ENCODE measurements around the gene GRB7. TPM values are rescaled to one million over a fixed set of nuclear protein-coding genes. Genes with fewer than 3 reads are reported as not detected.
A peak's percentile ranks its signal among the peaks of the same experiment; 100 is the strongest.
"Not testable (repeated sequence)": the region's sequence is repeated elsewhere in the genome, so short reads cannot be mapped to it uniquely, and the experiment has no call there.

Gene GRB7
- polyA plus RNA-seq (ENCODE audit: insufficient read length in 3 of 3) = 10 to 100 TPM; 38.0 to 56.5 (median 53.2) TPM
- long read RNA-seq, donor 1, partial matches to known transcripts = 0 of 3 reads
- long read RNA-seq, donor 1, other reads (novel, unspliced or antisense) = 0 of 3 reads
- long read RNA-seq, donor 2, transcript GRB7-204 (15 exons, 2,093 nt) = major isoform, 5 of 7 reads
- long read RNA-seq, donor 2, partial matches to known transcripts = 0 of 7 reads
- long read RNA-seq, donor 2, other reads (novel, unspliced or antisense) = 0 of 7 reads
- long read RNA-seq, donor 3, partial matches to known transcripts = 0 of 6 reads
- long read RNA-seq, donor 3, other reads (novel, unspliced or antisense) = 0 of 6 reads
- long read RNA-seq, donor 4, transcript GRB7-201 (15 exons, 2,243 nt) = major isoform, 7 of 12 reads
- long read RNA-seq, donor 4, partial matches to known transcripts = 0 of 12 reads
- long read RNA-seq, donor 4, other reads (novel, unspliced or antisense) = 0 of 12 reads
- long read RNA-seq, donor 5, partial matches to known transcripts = 0 of 3 reads
- long read RNA-seq, donor 5, other reads (novel, unspliced or antisense) = 0 of 3 reads
- long read RNA-seq, donor 6, partial matches to known transcripts = 9 of 16 reads
- long read RNA-seq, donor 6, other reads (novel, unspliced or antisense) = 0 of 16 reads
- long read RNA-seq, donor 7, partial matches to known transcripts = 5 of 10 reads
- long read RNA-seq, donor 7, other reads (novel, unspliced or antisense) = 0 of 10 reads
- long read RNA-seq, donor 8 = 0 reads
- long read RNA-seq, donor 9, partial matches to known transcripts = 22 of 28 reads
- long read RNA-seq, donor 9, other reads (novel, unspliced or antisense) = 0 of 28 reads
- long read RNA-seq, donor 10, transcript GRB7-201 (15 exons, 2,243 nt) = major isoform, 5 of 5 reads
- long read RNA-seq, donor 10, partial matches to known transcripts = 0 of 5 reads
- long read RNA-seq, donor 10, other reads (novel, unspliced or antisense) = 0 of 5 reads
- long read RNA-seq, donor 11, partial matches to known transcripts = 0 of 4 reads
- long read RNA-seq, donor 11, other reads (novel, unspliced or antisense) = 0 of 4 reads
- long read RNA-seq, donor 12, partial matches to known transcripts = 0 of 8 reads
- long read RNA-seq, donor 12, other reads (novel, unspliced or antisense) = 0 of 8 reads
- long read RNA-seq, donor 13, partial matches to known transcripts = 14 of 14 reads
- long read RNA-seq, donor 13, other reads (novel, unspliced or antisense) = 0 of 14 reads
- long read RNA-seq, donor 14 = 0 reads
- long read RNA-seq, donor 15 = 0 reads
- long read RNA-seq, donor 16, transcript GRB7-201 (15 exons, 2,243 nt) = major isoform, 6 of 8 reads
- long read RNA-seq, donor 16, partial matches to known transcripts = 0 of 8 reads
- long read RNA-seq, donor 16, other reads (novel, unspliced or antisense) = 0 of 8 reads

DNA sequence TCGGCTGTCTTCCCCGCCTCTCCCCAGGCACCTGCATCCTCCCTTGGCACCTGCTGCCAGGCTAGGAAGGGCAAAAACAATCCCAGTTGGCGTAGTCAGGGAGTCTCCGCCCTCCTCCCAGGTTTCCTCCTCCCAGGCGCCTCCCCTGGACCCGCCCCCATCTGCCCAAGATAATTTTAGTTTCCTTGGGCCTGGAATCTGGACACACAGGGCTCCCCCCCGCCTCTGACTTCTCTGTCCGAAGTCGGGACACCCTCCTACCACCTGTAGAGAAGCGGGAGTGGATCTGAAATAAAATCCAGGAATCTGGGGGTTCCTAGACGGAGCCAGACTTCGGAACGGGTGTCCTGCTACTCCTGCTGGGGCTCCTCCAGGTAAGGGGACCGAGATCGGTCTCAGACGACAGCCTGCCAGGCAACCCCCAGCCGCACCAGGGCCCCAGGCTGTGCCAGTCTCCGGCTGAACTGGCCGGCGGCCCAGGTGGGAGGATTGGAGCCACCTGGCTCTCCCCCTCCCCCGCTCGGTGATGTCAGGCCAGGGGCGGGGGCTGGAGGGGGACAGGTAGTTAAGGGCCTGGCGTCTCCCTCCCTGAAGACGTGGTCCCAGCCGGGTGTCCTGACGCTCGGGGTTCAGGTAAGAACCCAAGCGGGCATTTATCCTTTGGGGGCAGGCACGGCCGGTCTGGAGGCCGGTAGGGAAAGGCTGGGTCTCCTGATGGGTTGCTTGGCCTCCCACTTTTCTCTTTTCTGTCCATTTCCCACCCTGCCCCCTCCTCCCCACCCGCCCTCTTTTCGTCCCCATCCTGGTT lies at the start of gene GRB7:
Gene GRB7 (plus strand): TSS at position 179 of the 808 bp plus-strand sequence. CDS start 4,364 bp downstream, outside the sequence.
- no peak for DNase-seq

DNA sequence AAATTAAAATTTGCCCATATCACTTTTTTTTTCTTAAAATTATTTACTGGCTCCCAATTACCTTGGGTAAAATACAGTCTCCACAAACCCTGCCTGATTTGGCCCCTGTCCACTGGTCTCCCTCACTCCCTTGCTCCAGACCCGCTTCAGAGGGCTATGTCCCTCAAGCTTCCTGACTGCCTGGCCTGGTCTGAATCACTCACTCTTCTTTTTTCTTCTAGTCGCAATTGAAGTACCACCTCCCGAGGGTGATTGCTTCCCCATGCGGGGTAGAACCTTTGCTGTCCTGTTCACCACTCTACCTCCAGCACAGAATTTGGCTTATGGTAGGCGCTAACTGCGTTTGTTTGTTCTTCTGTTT lies 49.3 kb upstream of the GRB7 start:
- DNase-seq = no peak

DNA sequence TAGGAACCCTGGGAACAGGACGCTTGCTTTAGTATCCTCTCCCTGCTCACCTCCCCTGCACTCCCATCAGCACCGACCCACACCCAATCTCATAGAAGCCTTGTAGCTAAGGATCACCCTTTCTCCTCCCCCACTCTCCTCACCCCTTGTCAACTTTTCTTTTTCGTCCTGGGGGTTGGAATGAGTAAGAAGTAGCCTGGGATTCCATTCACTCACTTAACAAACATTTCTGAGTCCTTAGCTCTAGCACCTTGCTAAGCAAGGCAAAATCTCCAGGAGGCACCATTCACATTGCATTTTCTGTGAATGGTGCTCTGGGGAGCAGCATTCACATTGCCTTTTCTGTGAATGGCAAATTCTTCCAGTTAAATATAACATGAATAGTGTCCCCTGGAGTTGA lies 48.8 kb upstream of the GRB7 start:
- DNase-seq = no peak

DNA sequence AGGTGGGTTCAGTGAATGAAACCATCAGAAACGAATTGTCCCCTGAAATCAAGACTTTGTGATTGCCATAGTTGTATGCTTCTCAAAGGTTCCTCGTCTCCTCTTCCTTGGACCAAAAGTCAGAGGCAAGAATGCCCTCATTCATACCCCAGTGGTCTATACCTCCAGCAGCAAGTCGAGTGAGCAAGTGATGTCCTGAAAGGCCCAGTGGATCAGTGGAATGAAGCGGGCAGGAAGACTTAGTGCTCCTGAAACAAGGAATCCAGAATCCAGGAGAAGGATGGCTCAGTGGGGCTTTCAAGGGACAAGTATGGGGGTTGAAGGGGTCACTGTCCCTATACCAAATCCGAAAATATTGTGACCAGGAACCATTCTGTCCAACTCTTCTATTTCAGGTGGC lies 43.1 kb upstream of the GRB7 start:
- no peak for DNase-seq

DNA sequence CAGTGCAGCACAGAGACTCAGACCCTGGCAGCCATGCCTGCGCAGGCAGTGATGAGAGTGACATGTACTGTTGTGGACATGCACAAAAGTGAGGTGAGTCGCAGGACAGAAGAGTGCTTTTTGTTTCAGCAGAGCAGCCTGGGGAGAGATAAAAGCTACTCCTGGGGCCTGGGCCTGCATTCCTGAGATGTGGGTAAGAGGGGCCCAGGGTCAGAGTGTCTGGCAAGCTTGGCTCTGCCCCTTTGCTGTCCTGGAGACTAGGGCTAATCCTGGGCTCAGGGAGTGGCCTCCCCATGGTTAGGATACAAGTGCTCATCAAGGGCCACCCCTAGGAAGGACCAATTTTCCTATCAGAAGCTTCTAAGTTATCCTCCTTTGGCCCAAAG lies 42.7 kb upstream of the GRB7 start:
- no peak for DNase-seq

DNA sequence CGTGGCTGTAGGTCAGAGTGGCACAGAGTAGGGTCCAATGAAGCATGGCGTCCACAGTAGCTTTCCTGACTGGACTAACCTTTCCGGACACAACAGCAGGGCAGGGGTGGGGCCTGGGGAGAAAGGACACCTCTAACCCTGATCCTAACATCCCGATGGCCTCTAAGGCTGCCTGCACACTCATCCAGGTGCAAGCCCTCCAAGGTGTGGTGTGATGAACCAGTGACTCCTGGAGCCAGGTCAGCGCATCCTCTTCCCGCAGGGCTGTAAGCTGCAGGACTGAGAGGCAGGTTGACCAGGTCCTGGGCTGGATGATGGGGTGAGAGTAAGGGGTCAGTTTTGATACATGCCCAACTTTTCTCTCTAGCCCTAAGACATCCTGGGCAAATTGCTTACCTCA lies 41.0 kb upstream of the GRB7 start:
- DNase-seq = no peak

DNA sequence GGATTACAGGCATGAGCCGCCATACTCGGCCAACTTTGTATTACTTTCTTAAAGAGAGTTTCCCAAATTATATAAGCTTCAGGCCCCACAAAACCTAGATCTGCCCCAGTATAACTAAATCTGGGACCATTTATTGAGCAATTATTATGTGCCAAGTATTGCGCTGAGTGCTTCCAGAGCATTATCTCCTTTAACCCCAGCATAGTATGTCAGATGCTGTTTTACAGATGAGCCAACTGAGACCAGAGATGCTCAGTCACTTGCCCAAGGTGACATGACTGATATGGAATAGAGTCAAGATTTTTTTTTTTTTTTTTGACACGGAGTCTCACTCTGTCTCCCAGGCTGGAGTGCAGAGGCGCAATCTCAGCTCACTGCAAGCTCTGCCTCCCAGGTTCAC lies 39.8 kb upstream of the GRB7 start:
- no peak for DNase-seq

DNA sequence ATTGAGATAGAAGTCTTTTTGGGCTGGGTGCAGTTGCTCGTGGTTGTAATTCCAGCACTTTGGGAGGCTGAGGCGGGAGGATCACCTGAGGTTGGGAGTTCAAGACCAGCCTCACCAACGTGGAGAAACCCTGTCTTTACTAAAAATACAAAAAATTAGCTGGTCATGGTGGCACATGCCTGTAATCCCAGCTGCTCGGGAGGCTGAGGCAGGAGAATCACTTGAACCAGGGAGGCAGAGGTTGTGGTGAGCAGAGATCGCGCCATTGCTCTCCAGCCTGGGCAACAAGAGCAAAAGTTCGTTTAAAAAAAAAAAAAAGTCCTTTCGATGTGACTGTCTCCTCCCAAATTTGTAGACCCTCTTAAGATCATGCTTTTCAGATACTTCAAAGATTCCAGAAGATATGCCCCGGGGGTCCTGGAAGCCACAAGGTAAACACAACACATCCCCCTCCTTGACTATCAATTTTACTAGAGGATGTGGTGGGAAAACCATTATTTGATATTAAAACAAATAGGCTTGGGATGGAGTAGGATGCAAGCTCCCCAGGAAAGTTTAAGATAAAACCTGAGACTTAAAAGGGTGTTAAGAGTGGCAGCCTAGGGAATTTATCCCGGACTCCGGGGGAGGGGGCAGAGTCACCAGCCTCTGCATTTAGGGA lies 38.5 kb upstream of the GRB7 start:
- not testable (repeated sequence) for DNase-seq

DNA sequence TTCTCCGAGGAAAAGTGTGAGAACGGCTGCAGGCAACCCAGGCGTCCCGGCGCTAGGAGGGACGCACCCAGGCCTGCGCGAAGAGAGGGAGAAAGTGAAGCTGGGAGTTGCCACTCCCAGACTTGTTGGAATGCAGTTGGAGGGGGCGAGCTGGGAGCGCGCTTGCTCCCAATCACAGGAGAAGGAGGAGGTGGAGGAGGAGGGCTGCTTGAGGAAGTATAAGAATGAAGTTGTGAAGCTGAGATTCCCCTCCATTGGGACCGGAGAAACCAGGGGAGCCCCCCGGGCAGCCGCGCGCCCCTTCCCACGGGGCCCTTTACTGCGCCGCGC lies 38.0 kb upstream of the GRB7 start, which contains the start of gene ERBB2:
Gene ERBB2 (plus strand): TSS at position 247 of the 330 bp plus-strand sequence. CDS start 175 bp downstream, outside the sequence.
- DNase-seq = peak; percentile 88

DNA sequence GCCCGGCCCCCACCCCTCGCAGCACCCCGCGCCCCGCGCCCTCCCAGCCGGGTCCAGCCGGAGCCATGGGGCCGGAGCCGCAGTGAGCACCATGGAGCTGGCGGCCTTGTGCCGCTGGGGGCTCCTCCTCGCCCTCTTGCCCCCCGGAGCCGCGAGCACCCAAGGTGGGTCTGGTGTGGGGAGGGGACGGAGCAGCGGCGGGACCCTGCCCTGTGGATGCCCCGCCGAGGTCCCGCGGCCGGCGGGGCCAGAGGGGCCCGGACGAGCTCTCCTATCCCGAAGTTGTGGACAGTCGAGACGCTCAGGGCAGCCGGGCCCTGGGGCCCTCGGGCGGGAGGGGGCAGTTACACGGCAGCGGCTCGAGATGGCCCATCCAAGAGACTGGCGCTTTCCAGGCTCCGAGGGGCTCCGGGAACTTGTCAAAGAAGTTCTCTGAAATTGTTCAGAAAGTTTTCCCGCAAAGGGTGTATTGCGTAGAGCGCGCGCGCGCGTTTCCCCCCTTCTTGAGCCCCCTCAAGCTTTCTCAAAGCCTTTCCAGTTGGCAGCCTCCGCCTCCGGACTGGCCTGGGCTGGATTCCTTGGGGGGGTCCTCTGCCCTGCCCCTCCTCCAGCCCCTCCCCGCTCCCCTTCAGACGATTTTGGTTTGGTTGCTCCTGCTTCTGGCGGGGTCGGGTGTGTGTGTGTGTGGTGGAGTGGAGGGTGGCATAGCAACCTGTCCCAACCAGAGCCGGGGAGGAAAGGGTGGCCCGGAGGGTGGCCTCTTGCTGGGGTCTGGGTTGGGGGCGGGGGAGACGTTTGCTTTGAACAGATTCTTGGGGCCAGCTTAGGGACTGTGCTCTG lies 37.4 kb upstream of the GRB7 start:
- peak; percentile 76 for DNase-seq

DNA sequence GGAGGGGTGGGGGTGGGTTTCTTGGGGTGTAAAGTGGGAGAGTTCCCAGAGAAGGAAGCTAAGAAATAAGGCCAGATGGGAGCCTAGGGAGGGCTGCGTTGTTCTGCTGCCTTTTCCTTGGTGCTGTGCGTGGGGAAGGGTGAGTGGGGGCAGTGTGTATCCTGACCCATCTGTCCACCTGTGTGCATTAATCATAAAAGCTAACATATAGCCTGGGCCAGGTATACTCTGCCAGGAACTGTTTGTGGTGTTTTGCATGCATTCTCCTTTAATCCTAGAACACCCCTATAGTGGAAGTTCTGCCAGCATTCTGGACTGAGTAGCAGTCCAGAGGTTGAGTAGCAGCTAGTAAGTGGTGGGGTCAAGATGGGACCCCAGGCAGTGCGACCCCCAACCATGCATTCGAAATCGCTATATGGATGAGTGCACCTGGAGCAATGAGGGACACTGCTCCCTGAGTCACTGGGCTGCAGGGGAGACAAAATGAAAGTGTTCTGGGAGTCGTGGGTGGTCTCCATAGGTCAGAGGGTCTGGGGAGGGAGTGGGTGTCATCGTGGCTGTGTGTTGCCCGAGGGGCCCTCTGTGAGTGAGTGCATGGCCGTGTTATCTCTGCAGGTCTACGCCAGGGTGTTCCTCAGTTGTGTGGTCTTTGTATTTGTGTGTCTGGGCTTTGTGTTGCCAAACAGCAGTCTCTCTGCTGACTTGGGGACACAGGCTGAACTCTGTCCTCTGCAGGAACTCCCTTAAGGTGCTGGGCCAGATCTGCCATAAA lies 36.5 kb upstream of the GRB7 start:
- DNase-seq = no peak

DNA sequence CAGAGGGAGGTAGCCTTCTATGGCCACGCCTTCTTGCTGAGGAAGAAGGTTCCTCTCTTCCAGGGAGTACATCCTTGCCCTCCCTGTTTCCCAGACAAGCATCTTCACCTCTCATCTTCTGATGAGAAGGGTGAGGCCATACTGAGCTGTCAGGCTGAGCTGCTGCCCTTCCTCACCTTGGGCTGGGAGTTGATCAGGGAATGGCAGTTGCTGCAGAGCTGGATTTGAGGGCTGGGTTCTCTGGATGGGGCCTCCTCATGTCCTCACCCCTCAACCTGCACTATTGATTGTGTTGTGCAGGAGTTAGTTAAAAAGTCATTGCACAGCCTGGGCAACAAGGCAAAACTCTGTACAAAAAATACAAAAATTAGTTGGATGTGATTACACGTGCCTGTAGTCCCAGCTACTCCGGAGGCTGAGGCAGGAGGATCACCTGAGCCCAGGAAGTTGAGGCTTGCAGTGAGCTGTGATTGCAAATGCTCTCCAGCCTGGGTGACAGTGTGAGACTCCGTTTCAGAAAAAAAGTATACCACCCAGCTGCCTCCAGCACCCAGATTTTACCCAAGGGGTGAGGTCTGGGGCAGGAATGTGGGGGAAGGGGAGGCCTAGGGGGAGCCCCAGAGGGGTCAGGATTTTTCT lies 35.8 kb upstream of the GRB7 start:
- DNase-seq = no peak

DNA sequence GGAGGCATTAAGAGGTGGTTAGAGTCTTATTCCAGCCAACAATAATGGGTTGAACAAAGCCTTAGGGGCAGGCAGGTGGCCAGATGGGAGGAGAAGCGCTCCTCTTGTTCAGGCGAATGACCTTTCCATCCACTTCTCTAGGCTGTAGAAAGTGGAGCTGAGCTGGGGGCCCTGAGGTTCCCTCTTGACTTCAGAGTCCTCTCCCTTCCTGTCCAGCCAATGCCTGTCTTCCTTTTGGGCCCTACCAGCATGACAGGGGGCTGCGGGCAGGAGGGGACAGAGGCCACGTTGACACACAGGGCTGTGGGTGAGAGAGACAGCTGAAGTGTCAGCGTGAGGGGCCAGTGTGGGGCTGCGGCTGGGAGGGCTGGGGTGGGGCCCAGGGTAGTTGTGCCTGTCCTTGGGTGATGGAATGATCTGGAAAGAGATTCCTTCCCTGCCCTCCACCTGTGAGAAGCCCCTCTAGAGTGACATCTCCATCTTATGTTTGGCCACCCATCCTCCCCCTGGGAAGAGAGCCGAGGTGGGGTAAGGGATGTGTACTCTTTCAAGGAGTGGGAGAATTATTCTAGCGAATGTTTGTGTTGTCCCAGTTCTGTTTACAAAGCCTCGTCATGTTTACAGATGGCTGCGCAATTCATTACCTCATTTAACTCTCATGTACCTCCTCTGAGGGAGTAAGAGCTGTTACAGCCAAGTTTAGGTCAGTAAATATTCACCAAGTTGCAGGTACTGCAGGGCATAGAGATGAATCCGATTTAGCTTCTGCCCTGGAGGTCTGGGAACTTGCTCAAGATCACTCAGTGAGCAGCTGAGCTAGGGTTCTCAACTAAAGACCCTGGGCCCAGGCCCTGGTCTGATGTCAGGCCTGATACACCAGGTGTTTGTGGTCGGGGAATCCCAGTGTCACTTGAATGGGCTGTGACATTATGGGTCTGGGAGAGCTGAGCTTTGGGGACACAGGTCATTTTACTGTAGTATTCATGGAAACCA lies 34.5 kb upstream of the GRB7 start:
- DNase-seq = no peak

DNA sequence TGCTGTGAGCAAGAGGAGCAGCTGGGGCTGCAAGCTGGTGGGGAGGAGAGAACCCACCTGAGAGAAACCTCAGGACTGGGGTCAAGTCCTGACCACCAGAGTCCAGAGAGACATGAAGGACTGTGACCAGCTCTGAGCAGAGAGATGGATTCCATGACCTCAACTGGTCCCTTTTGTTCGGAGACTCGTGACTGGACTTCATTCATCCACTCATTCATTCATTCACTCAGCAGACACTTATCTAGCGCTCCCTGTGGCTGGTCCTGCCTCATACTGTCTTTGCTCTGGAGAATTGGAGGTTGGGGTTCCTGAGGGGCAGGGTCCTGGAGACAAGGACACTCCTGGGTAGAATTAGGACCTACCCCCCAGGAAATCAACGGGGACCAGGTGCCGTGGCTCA lies 33.8 kb upstream of the GRB7 start:
- DNase-seq = no peak

DNA sequence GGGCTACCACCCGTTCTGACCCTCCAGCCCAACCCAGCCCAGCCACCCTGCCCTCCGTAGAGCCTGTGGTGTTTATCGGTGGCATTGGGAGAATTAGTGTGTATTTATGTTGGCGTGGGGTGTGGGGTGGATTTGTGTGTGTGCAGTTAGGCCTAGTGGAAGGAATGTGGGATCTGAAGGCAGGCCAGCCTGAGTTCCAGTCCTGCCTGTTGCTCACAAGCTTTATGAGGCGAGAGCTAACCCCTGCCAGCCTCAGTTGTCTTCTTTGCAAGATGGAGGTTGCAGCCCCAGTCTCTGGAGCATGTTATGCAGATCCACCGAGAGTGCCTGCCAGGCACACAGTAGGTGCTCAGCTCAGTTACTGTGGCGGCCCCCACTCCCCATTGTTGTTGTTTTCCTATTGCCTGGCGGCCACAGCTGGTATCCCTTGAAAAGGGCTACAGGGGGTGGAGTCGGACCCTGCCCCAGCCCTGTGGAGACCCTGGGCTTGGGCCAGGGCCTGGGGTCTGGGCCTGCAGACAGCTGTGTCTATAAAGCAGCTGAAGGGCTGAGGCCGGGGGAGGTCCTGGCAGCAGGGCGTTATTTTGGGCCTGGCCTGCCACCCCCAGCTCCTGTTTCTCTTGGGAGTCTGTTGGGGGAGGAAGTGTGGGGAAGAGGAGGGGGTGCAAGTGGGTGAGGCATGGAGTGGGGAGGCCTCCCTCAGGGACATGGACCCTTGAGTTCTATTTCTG lies 32.8 kb upstream of the GRB7 start:
- no peak for DNase-seq

DNA sequence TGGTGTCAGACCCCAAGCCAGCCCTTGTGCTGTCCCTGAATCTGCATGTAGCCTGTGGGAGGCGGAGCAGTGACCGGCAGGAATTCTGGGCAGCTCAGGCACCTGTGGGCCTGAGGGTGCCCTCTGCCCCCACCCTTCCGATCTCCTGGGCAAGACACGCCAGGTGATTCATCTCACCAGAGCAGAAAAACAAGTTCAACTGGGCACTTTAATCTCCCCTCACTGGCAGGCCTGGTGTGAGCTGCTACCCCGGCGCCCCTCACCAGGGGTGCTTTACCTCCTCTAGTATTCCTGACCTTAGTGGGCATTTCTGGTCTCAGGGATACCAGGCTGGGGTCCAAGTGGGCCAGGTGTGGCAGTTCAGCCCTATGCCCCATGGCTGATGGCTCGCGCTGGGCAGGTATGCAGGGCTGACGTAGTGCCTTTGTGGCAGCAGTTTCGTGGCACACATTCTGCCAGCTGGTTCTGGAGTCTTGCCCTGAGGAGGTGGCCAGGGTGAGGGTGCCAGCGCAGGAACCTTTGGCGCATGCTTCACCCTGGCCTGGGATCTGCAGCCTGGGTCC lies 31.9 kb upstream of the GRB7 start:
- DNase-seq = no peak
